SU-DHL-6 (cell line): ENCODE results near the gene ZBTB16.

ENCODE experiments used
- H2AFZ ChIP-seq: fragments of 200-600 bp; sonication (generic); 2 replicates; pipeline ENCODE4 v1.6.1; 2014; ENCODE audit warnings: low read depth, mild to moderate bottlenecking, moderate library complexity, mixed read lengths, antibody characterized with exemption, low read length; ENCODE audit not compliant: severe bottlenecking
- H3F3A ChIP-seq: fragments of 200-600 bp; shearing (Covaris generic); 2 replicates; pipeline ENCODE4 v1.6.0; 2016; ENCODE audit warnings: antibody characterized with exemption, mild to moderate bottlenecking; ENCODE audit not compliant: insufficient read depth
- H3K27ac ChIP-seq: fragments of 200-600 bp; sonication (generic); 2 replicates; pipeline ENCODE4 v1.5.1; 2016; ENCODE audit warnings: low read depth, mild to moderate bottlenecking, low read length, moderate library complexity, mixed read lengths
- H3K27me3 ChIP-seq: fragments of 200-600 bp; sonication (generic), shearing (Covaris generic); 2 replicates; pipeline ENCODE4 v1.6.0; 2014; ENCODE audit warnings: mild to moderate bottlenecking, low read length
- H3K36me3 ChIP-seq: fragments of 200-600 bp; sonication (generic); 2 replicates; pipeline ENCODE4 v1.6.1; 2014; ENCODE audit warnings: mild to moderate bottlenecking, low read length, mixed read lengths
- H3K4me2 ChIP-seq: fragments of 300-600, 200-600 bp; shearing (Covaris generic), sonication (generic); 2 replicates; pipeline ENCODE4 v1.6.0; 2014; ENCODE audit warnings: low read length, low read depth, mild to moderate bottlenecking; ENCODE audit not compliant: poor library complexity, severe bottlenecking
- H3K4me3 ChIP-seq: fragments of 200-600 bp; sonication (generic); 2 replicates; pipeline ENCODE4 v1.5.1; 2014; ENCODE audit warnings: antibody characterized with exemption, low read length, mild to moderate bottlenecking, mixed read lengths; ENCODE audit not compliant: insufficient read depth, poor library complexity, severe bottlenecking
- H3K79me2 ChIP-seq: fragments of 200-600 bp; sonication (generic); 2 replicates; pipeline ENCODE4 v1.6.1; 2014; ENCODE audit warnings: mild to moderate bottlenecking, low read length, moderate library complexity; ENCODE audit not compliant: insufficient read depth
- H3K9ac ChIP-seq: fragments of 200-600 bp; sonication (generic); 2 replicates; pipeline ENCODE4 v1.7.0; 2014; ENCODE audit warnings: mild to moderate bottlenecking, low read length
- H3K9me2 ChIP-seq: fragments of 200-600 bp; sonication (generic); replicated peaks from 2 replicates; pipeline ENCODE4 v1.6.1; 2014; ENCODE audit warnings: low read length; ENCODE audit not compliant: insufficient read depth
- H3K9me3 ChIP-seq: fragments of 200-600 bp; sonication (generic); 2 replicates; pipeline ENCODE4 v1.6.1; 2014; ENCODE audit warnings: low read length, mixed read lengths; ENCODE audit not compliant: insufficient read depth
- H4K20me1 ChIP-seq: fragments of 200-600 bp; sonication (generic); 2 replicates; pipeline ENCODE4 v1.6.1; 2014; ENCODE audit warnings: low read depth, mild to moderate bottlenecking, antibody characterized with exemption, low read length, moderate library complexity, mixed read lengths
- EZH2phosphoT487 ChIP-seq: fragments of 200-600 bp; sonication (generic), shearing (Covaris generic); conservative IDR thresholded peaks from 2 replicates; pipeline ENCODE4 v1.6.1; 2018; ENCODE audit warnings: mild to moderate bottlenecking, antibody characterized with exemption, low read length, moderate library complexity, mixed read lengths
- TF ChIP-seq, protein P1 (sequence below): fragments of 200-600 bp; sonication (generic); IDR thresholded peaks from one replicate; pipeline ENCODE4 v1.5.1; 2017; ENCODE audit warnings: antibody characterized with exemption, mild to moderate bottlenecking, low read length, moderate library complexity; ENCODE audit not compliant: insufficient read depth, poor library complexity, severe bottlenecking

Gene ZBTB16

DNA sequence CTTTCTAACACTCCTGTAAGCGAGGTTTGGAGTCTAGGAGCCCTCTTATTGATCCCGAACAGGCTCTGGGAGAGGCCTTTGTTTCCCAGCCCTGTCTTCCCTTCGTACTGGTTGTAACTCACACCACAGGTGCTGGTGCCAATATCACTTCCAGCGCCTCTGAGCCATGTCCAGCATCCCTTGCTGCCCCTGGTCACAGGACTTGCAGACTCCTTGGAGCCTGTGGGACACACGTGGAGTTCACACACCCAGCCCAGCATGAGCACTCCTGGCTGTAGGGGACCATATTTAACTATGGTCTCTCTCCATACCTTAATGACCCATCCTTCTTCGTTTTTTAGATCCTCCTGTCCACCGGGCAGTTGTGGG, 2.2 kb downstream of the ZBTB16 start:
- no peak overlapping the region for H3K4me2 ChIP-seq
- no peaks in the 10 kb centered on the region for H3K27me3 ChIP-seq
- no peaks in the 10 kb centered on the region for H3K9me3 ChIP-seq
- no peak overlapping the region for H3K9ac ChIP-seq
- no peak overlapping the region for H2AFZ ChIP-seq
- H3K36me3 ChIP-seq = no peaks in the 10 kb centered on the region
- H3F3A ChIP-seq = no peaks in the 10 kb centered on the region
- H3K27ac ChIP-seq = no peak overlapping the region
- no peaks in the 10 kb centered on the region for H3K79me2 ChIP-seq
- H3K9me2 ChIP-seq = no peaks in the 10 kb centered on the region
- no peaks in the 10 kb centered on the region for H4K20me1 ChIP-seq
- no peak overlapping the region for H3K4me3 ChIP-seq
- TF ChIP-seq, protein P1, sequence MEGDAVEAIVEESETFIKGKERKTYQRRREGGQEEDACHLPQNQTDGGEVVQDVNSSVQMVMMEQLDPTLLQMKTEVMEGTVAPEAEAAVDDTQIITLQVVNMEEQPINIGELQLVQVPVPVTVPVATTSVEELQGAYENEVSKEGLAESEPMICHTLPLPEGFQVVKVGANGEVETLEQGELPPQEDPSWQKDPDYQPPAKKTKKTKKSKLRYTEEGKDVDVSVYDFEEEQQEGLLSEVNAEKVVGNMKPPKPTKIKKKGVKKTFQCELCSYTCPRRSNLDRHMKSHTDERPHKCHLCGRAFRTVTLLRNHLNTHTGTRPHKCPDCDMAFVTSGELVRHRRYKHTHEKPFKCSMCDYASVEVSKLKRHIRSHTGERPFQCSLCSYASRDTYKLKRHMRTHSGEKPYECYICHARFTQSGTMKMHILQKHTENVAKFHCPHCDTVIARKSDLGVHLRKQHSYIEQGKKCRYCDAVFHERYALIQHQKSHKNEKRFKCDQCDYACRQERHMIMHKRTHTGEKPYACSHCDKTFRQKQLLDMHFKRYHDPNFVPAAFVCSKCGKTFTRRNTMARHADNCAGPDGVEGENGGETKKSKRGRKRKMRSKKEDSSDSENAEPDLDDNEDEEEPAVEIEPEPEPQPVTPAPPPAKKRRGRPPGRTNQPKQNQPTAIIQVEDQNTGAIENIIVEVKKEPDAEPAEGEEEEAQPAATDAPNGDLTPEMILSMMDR = no peak
- TF ChIP-seq EZH2phosphoT487 = no peak

DNA sequence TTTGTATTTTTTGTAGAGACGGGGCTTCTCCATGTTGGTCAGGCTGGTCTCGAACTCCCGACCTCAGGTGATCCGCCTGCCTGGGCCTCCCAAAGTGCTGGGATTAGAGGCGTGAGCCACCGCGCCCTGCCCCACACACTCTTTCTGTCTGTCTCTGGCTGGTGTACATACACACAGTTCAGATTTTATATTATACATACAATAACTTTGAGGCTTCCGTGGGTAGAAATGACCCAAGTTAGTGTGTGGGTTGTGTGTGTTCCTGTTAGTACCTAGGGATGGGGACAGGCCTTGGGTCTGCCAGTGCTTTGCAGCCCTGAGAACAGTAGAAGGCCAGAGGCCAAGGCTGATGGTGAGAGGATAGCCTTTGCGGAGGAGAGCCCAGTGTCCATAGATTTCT, 2.8 kb downstream of the ZBTB16 start:
- Histone ChIP-seq H3K4me3 (no peak overlapping the region), H3K9ac (no peak overlapping the region), H2AFZ (no peak overlapping the region), H3K27ac (no peak overlapping the region), H3F3A (no peaks in the 10 kb centered on the region), H3K4me2 (no peak overlapping the region), H3K27me3 (no peaks in the 10 kb centered on the region), H3K9me2 (no peaks in the 10 kb centered on the region), H3K9me3 (no peaks in the 10 kb centered on the region), H3K79me2 (no peaks in the 10 kb centered on the region), H4K20me1 (no peaks in the 10 kb centered on the region), H3K36me3 (no peaks in the 10 kb centered on the region)
- TF ChIP-seq EZH2phosphoT487 = no peak
- TF ChIP-seq, protein P1 = no peak

DNA sequence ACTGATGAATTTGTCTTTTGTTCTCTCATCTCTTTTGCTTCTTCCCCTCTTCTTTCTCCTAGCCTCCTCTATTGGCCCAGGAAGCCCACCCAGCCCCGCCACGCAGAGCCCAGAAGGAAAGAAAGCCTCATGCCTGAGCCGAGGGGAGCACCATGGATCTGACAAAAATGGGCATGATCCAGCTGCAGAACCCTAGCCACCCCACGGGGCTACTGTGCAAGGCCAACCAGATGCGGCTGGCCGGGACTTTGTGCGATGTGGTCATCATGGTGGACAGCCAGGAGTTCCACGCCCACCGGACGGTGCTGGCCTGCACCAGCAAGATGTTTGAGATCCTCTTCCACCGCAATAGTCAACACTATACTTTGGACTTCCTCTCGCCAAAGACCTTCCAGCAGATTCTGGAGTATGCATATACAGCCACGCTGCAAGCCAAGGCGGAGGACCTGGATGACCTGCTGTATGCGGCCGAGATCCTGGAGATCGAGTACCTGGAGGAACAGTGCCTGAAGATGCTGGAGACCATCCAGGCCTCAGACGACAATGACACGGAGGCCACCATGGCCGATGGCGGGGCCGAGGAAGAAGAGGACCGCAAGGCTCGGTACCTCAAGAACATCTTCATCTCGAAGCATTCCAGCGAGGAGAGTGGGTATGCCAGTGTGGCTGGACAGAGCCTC, 3.8 kb downstream of the ZBTB16 start:
- no peak for TF ChIP-seq EZH2phosphoT487
- TF ChIP-seq, protein P1 = no peak
- Histone ChIP-seq H3K9me3 (no peaks in the 10 kb centered on the region), H3K27me3 (no peaks in the 10 kb centered on the region), H3K9ac (no peak overlapping the region), H3K36me3 (no peaks in the 10 kb centered on the region), H3F3A (no peaks in the 10 kb centered on the region), H3K4me2 (no peak overlapping the region), H3K27ac (no peak overlapping the region), H3K79me2 (no peaks in the 10 kb centered on the region), H4K20me1 (no peaks in the 10 kb centered on the region), H3K9me2 (no peaks in the 10 kb centered on the region), H2AFZ (no peak overlapping the region), H3K4me3 (no peak overlapping the region)

DNA sequence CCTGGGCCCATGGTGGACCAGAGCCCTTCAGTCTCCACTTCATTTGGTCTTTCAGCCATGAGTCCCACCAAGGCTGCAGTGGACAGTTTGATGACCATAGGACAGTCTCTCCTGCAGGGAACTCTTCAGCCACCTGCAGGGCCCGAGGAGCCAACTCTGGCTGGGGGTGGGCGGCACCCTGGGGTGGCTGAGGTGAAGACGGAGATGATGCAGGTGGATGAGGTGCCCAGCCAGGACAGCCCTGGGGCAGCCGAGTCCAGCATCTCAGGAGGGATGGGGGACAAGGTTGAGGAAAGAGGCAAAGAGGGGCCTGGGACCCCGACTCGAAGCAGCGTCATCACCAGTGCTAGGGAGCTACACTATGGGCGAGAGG, 4.3 kb downstream of the ZBTB16 start:
- Histone ChIP-seq H3K4me2 (no peak overlapping the region), H2AFZ (no peak overlapping the region), H3F3A (no peaks in the 10 kb centered on the region), H3K79me2 (no peaks in the 10 kb centered on the region), H3K9me2 (no peaks in the 10 kb centered on the region), H3K9me3 (no peaks in the 10 kb centered on the region), H3K4me3 (no peak overlapping the region), H3K36me3 (no peaks in the 10 kb centered on the region), H3K27ac (no peak overlapping the region), H3K9ac (no peak overlapping the region), H4K20me1 (no peaks in the 10 kb centered on the region), H3K27me3 (no peaks in the 10 kb centered on the region)
- no peak for TF ChIP-seq EZH2phosphoT487
- TF ChIP-seq, protein P1 = no peak
